ENCODE results near the gene COL25A1.
"Not testable (repeated sequence)": the region's sequence is repeated elsewhere in the genome, so short reads cannot be mapped to it uniquely, and the experiment has no call there.

Gene COL25A1

DNA sequence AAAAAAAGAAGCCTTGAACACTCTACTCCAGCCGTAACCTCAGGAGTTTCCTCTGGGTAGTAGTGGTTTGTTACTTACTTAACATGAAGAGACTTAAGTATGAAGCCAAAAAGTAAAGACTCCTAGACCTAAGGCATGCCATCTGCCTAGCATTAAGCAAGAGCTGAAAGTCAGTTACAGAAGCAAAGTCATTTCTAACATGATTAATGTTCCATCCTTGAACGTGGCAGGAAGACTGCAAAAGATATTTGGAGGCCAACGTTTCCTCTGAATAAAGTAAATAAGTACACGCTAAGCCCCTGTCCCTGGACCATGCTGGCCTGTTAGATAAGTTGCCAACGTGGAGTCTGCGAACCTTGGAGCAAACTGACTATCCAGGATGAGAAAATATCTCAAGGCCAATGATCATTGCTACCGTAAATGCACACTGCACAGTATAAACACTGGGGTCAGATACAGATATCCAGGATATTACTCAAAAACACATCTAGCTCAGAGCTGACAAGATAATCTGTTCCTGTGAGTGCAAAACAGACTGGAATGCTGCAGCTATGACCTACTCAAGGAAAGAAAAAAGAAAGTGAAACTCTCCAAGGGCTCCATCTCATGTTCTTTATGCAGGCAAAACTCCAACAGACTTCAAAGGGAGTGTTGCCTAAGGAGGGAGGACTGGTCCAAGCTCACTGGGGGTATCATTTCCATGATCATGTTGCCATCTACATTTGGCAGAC is 255.8 kb downstream of the COL25A1 start:
- no peak for DNase-seq

DNA sequence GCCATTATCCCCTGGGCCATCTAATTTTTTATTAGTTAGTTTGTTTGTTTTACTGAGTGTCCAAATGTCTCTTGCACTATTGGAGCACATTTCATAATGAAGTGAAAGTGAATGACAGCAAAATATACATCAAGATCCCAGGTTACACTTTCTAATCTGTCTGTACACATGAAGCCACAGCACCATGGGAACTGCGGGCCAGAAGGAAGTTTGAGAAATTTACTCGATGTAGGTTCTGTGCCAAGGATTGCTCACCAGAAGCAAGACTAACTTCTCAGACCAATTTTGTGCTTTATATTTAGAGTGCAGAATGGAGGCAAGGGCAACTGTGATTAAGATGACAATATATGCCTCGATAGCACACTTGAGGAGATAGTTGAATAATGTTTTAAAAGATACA is 258.0 kb downstream of the COL25A1 start:
- no peak for DNase-seq

DNA sequence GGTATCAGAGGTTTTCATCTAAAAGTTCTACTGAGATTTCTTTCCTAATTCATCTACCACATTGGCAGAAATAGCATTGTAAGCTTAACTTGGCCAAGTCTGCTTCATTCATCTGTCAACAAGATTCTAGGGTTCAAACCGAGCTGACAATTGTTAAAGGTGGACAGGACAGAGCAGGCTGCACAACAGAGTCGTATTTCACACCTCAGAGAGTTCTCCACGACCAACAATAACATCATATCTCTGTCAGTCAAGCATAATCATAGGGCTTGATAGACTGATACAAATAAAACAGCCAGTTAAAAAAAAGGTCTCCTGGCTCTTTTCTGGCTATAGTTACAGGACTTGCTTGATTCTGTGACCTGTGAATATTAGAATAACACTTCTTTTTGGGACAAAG is 259.2 kb downstream of the COL25A1 start:
- DNase-seq: no peak

DNA sequence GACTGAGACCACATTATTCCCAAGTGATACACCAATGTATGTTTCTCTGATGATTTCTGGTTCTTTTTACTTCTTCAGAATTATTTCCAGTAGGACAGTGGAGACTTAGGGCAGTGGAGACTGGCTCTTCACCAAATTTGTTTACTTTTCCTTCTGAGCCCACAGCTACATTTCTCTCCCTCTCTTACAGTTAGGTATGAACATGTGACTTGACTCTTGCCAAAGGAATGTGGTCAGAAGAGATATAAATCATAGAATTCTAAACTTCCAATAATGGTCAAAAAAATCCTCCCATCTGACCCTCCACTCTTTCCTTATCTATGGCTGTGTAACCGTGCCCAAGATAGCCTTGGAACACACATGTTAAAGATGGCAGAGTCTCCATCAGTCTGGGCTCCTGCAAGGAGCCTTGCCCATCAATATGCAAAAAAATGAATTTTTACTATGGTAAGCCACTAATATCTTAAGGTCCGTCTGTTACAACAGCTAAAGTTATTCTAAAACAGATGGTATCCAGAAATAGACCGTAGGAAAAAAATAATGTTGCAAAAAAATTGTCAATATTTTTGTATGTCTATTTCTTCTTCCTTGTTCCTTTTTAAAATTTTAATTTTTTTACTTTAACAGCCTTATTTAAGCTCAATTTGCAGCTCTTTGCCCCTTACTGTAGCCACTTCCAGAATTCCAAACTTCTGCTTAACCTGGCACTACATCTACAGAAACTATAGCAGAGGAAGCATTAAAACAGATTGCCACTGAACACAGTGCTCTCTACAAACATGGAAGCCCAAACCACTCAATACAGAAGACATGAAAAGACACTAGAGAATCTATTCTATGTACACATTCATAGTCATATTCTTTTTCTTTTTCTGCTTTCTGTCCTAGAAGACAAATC is 260.7 kb downstream of the COL25A1 start:
- no peak for DNase-seq

DNA sequence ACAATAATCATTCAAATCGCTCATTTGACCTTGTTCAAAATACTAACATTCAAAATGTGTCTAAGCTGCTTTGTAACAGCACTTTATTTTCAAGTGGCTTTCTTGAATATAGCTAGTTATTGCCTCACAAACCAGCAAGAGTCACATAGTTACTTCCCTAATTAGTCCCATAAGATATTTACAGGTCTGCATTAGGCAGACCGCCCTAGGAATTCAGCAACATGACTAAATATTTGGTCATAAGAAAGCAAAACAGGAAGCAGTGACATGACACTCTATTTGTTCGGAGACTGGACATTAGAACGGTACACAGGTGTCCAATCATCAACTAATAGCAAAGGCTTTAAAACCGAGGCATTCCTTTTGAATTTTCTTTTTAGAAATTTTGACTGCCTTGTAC is 262.0 kb downstream of the COL25A1 start:
- DNase-seq: no peak

DNA sequence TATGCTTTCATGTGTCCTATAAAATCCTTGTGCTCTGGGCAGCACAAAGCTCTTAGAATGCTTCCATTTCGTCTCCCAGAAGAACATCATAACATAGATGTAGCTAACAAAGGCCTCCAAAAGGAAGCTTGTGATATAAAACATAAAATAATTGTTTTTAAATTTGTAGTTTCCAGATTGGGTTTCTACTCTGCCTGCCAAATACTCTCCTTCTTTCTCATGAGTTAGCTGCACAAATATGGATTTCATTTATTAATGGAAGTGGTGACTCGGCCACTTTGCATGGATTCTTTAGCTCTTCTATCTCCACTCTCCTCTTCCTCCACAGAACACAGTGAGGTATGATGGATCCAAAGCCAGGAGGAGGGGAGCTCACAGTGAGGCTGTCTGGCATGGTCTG is 265.4 kb downstream of the COL25A1 start:
- DNase-seq: no peak

DNA sequence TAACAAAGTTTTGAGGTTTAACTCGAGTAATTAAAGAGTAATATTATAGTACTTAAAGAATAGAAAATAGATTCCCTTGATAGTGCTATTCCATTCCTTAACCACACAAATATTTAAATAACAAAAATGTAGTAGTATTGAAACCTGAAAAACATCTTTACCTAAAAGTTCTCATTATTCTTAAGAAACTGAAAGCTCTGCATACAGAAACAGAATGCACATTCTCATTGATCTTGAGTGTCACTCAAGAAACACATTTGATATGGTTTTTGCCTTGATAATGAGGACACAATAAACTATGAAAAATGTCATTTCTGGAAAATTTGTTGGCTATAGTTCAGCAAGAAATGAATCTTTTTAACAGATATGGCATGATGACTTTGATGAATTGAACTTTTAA is 268.5 kb downstream of the COL25A1 start:
- DNase-seq: no peak

DNA sequence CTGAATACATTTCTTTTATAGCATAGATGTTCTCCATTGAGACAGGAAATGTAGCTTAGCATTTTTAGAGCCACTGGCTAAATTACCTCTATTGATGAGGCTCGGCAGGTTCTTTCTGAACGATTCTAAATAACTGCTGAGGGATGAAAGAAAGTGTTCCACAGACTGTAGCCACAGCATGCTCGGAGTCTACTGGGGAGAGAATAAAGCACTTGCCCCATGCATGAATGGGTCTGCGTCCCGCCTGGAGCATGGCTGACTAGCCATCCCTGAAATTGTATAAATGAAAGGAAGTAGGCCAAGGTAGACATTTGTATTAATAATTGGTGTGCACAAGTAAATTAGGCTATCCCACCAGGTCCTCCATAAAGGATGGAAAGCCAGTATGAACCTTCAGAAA is 269.8 kb downstream of the COL25A1 start:
- no peak for DNase-seq

DNA sequence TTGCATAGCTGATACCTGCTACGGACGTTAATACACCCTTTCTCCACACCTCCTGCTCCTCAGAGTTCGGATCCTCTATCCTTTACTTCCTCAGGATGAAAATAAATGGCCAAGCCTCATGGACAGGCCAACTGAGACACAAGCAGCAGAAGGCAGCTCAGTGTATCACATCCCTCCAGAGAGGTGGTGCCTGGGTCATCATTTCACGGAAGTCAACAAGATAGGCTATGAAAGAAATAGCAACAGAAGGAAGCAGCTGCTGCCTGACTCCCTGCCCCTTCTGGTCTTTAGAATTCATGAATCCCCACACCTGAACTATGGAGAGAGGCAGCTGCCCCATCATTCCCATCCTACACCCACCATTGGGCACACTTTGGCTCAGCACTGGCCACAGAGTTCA is 272.5 kb downstream of the COL25A1 start:
- no peak for DNase-seq

DNA sequence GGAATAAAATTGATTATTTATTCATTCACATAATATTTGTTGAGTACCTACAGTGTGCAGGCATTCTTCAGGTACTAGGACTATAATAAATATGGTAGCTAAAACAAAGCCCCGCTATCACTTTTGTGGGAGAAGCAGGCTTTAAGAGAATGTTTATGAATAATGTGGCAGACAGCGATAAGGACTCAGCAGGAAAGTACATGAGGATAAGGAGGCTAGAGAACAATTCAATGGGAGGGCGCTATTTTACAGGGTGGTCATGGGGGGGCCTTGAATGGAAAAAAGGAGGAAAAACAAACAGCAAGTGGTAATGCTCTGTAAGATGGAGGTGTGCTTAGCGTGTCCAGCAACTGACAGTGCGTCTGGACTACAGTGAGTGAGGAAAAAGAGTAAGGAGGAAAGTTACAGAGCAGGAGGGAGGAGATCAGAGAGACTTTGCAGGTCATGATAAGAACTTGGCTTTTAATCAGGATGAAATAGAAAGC is 275.4 kb downstream of the COL25A1 start:
- DNase-seq: no peak

DNA sequence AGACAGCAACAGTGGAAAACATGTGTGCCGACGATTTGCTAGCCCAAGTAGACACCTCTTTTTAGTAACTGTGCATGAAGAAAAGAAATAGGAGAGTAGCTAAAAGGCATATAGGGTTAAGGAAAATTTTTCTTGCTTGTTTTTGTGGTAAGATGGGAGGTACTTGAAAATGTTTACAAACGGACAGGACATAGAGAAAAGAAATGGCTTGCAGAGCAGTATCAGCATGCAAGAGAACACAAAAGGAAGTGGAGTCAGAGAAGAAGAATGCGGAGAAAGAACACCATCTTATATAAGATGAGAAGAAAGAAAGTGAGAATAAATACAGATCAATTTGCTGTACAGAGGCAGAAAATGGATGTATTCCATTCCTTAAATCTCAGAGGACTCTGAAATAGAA is 275.9 kb downstream of the COL25A1 start:
- DNase-seq: no peak

DNA sequence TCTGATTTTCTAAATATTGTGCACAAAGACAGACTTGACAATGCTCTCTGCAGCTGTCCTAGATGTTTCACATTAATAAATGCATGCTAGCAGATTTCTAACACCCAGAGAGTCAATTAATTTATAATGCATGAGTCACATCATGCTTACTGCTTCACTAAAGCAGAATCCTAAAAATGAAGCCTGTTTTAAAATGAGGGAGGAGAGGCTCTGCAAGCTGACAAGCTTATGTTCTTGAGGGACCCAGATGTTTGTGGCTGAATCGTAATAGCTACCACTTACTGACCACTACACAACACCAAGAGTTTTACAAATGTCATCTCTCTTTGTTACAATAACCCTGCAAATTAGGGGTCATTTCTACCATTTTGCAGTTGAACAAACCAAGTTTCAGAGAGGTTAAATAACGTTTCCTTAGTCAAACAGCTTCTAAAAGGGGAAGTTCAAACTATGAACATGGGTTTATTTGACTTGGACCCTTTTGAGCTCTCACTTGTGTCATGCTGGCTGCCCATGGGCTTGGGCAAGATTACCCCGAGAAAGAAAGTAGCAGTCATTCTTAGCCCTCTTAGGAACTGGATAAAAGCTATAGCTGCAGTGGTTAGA is 276.9 kb downstream of the COL25A1 start:
- no peak for DNase-seq

DNA sequence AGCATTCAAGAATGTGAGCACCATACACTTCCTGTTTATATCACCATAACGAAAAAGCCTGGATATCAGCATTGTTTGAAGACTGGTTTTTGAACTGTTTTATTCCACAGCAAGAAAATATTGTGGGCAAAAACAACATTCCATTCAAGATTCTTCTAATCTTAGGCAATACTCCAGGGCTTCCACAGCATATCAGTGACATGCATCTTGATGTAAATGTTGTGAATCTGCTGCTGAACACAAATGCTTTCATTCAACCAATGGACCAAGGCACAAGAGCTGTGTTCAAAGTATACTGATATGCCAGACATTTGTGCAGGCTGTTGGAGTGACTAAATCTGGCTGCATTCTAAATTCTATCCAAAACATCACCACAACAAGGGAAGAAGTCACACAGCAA is 279.5 kb downstream of the COL25A1 start:
- no peak for DNase-seq

DNA sequence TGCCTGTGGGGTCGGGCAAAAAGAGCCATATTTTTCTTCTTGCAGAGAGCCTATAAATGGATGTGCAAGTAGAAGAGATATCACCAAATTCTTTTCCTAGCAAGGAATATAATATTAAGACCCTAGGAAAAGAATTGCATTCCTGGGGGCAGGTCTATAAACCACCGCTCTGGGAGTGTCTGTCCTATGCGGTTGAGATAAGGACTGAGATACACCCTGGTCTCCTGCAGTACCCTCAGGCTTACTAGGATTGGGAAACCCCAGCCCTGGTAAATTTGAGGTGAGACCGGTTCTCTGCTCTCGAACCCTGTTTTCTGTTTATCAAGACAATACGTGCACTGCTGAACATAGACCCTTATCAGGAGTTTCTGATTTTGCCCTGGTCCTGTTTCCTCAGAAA is 280.8 kb downstream of the COL25A1 start:
- not testable (repeated sequence) for DNase-seq

DNA sequence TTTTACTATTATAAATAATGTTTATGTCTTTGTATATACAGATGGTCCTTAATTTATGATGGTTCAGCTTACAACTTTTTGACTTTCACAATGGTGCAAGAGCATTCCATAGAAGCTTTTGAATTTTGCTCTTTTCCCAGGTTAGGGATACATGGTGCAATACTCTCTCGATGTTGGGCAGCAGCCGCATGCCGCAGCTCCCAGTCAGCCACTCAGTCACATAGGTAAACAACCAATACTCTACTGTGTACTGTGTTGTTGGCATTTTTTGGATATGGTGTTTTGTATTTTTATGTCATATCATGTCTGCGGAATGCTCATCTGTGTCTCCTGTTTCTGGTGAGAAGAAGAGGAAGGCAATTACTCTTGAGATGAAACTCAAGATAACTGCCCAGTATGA is 281.6 kb downstream of the COL25A1 start:
- no peak for DNase-seq

DNA sequence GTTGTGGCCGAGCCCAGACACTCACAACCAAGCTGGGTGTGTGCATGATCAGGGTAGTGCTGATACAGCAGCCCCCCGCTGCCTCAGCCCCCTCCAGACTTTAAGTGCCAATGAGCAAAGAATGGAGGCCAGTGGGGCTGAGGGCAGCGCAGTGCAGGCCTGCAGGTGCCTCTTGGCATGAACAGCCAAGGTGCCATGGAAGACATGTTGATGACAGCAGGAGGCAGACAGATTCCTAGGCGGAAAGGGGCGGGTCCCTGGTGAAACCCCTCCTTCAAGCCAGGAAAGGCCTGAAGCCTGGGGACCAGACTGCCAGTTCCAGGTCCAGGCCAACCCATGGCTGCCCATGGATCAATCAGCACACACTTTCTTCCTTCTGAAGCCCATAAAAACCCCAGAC is 286.3 kb downstream of the COL25A1 start:
- DNase-seq: no peak

DNA sequence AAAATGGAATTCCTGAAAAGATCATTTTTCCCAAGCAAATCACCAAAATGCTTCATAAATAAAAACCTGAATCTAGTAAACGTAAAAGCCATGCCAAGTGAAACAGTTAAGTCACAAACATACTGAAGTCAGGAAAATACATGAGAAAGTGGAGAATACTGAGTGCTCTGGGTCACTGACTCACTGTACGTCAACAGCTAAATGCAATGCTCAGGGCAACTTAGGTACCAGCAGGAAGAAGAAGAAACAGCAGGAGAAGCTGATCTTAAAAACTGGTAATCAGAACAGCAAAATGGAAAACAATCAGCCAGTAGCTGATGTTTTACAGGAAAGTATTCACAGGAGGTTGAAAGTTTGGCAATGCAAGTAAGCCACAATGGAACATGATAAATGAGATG is 287.0 kb downstream of the COL25A1 start:
- no peak for DNase-seq

DNA sequence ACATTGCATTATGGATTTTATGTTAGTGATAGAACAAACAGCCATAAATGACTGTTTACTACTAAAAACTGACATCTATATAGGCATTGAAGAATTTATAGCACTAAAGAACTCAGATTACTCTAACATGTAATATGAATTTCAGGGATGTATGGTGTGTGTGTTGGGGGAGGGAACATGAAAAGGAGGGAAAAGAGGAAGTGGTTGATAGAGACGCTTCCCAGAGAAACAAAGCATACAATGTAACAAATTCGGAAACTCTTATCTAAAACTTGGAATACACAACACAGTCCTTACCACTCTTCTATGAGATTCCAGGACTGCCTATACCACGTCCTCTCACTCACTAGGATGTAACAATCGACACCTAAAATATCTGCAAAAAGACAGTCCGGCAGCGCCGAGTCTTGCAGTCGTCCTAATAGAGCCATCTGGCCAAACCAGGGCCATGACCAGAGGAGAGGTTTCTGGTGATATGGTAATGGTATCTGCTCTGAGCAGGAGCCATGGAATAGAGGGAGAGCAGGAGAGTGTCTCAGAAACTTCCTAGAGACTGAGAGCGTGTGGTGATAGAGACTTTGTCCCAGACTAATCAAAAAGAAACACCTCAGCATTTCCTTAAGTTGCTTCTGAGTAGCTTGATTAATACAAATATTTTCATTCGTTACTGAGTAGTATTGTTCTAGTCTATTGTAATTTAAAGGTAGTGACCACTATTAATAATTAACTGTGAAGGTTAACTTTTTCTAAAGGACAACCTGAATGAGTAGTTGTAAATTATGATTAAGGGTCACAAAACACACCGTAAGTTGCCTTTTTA is 287.7 kb downstream of the COL25A1 start:
- no peak for DNase-seq

DNA sequence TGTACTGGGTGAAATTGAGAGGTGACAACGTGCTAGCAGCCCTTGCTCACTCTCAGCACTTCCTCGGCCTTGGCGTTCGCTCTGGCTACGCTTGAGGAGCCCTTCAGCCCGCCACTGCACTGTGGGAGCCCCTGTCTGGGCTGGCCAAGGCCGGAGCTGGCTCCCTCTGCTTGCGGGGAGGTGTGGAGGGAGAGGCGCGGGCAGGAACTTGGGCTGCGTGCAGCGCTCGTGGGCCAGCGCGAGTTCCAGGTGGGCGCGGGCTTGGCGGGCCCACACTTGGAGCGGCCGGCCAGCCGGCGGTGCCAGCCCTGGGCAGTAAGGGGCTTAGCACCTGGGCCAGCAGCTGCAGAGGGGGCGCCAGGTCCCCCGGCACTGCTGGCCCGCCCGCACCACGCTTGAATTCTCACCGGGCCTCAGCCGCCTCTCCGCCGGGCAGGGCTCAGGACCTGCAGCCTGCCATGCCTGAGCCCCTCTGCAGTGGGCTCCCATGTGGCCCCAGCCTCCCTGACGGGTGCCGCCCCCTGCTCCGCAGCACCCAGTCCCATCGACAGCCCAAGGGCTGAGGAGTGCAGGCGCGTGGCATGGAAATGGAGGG is 290.1 kb downstream of the COL25A1 start:
- DNase-seq: no peak

DNA sequence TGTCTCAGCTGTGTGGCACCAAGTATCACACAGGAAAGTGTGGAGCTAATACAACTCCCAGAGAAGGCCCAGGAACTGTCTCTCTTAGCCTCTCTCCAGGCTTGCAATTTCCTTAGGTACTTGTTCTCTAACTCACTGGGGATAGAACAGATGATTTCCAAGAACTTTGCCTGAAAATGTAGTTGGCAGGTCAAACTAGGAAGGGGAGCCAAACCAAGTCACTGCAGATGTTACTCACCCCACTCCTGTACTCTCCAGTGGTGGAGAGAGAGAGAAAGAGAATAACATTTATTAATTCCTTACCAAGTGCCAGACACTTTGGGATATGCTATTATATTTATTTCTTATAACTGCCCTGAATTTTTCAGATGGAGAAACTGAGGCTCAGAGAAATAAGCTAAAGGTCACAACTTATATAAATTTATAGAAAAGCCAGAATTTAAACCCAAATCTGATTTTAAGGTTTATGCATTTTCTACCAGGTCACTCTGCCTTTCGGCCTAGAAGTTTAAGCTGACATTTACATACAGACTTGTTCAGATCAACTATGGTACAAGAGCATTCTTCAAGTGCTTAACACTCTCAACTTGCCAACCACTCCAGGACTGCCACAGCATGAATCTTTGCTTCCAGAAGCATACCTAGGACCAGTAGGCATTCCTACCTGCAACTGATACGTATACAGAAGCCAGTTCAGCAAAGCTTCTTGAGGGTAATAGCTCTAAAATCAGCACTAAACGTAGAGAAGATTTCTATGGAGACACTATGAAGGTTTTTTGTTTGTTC is 291.0 kb downstream of the COL25A1 start:
- DNase-seq: no peak

DNA sequence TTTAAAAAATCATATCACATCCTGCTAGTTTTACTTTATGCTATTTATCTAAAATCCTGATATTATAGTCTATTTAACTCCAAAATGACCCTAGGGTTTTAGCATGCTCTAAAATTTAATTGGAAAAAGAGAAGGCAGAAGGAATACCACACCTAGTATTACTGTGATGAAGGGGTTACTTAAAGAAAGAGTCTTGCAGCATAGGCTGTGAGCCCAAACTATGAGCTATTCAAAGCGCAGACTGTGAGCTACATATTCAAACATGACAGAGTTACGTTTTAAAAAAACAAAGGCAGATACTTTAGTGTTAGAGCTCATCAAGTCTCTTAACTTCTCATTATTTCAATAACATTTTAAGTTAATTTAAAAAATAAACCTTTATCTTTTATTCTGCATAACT is 291.9 kb downstream of the COL25A1 start:
- DNase-seq: no peak

DNA sequence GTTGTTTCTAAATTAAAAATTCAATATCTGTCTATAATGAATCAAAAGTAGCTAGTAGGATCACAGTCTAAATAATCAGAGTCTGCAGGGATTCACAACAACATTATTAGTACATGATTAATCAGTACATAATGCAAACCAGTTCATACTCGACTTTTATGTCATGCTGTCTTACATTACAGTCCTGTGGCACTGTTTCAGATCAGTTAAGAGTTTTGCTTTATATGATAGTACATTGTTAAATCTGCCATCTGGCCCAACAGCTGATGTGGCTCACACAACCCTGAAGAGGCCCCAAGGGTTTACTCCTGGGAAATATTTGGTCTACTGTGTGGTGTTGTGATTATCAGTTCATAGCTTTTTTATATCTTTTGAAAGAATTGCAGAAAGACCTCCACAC is 292.5 kb downstream of the COL25A1 start:
- DNase-seq: no peak

All from CD4-positive, alpha-beta T cell treated with Interleukin-1 beta for 1 hour (primary cell).